ENCODE results near the gene SMPD1.

The SMPD1 gene

DNA sequence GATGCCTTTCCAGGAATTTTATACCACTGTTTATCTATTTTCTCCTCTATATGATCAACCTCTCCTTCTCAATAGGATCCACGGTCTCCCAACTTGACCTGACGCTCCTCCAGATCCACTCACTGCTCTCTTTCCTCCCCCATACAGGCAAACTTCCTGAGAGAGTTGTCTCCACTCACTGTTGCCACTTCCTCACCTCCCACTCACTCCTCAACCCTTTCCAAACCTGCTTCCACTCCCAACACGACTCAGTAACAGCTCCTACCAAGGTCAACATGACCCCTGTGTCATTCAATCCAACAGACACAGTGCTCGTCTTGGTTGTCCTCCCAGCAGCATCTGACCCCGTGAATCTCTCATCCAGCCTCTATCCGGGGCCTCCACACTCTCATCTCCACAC is 25.5 kb downstream of the SMPD1 start:
- Mint-ChIP-seq H3K4me3 (no peak overlapping the region), H3K4me1 (peaks cover 5 to 7% of the 10 kb centered on the region in 2 donors), H3K27ac (no peak overlapping the region), H3K27me3 (peaks cover 2% of the 10 kb centered on the region in 2 donors), H3K36me3 (no peaks in the 10 kb centered on the region), H3K9me3 (no peaks in the 10 kb centered on the region)
- DNase-seq (no peak), ATAC-seq (replicated peaks) (no peak)

GRCh38 chr11:6417907-6418556 is 27.8 kb downstream of the SMPD1 start:
- peaks cover 12 to 14% of the 10 kb centered on the region in 2 donors for H3K27me3 Mint-ChIP-seq
- no peaks in the 10 kb centered on the region for H3K36me3 Mint-ChIP-seq
- DNase-seq (no peak), ATAC-seq (replicated peaks) (no peak)
- H3K27ac Mint-ChIP-seq, result no peak overlapping the region
- H3K4me1 Mint-ChIP-seq, result peaks cover 3 to 5% of the 10 kb centered on the region in 2 donors
- no peaks in the 10 kb centered on the region for H3K9me3 Mint-ChIP-seq
- no peak overlapping the region for H3K4me3 Mint-ChIP-seq

GRCh38 chr11:6418557-6419008 is 28.3 kb downstream of the SMPD1 start:
- peaks cover 0 to 2% of the 10 kb centered on the region in 2 donors for H3K4me1 Mint-ChIP-seq
- no peak overlapping the region for H3K4me3 Mint-ChIP-seq
- H3K27me3 Mint-ChIP-seq, result peaks cover 15 to 17% of the 10 kb centered on the region in 2 donors
- no peak for DNase-seq
- ATAC-seq (replicated peaks), result peak; percentile 35 to 43
- no peak overlapping the region for H3K27ac Mint-ChIP-seq
- no peaks in the 10 kb centered on the region for H3K9me3 Mint-ChIP-seq
- H3K36me3 Mint-ChIP-seq, result no peaks in the 10 kb centered on the region

DNA sequence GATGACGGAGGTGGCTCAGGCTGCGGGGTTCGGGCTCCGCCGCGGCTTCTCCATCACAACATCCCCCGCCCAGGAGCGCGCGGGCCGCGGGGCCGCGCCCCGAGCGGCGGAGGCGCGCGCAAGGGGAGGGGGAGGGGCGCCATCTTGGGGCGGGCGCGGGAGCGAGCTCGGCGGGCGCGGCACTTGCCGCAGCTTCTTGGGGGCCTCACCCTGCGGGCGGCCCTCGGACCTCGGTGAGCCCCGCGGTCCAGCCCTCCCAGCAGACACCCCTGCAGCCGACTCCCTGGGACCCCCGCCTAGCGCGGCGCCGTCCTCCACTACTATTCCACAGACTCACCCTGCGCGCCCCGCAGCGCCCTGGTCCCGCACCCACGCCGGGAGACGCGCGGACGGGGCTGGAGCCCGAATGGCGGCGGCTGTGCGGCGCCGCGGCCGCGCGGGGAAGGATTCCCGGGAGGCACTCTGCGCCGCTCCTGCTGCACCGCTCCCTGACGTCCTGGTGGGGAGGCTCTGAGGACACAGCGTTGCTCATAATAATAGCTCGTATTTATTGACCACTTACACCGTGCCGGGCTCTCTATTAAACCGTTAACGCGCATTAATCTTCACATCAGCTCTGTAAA is 28.8 kb downstream of the SMPD1 start, which contains the start of gene APBB1:
APBB1 (minus strand) TSS at position 86 of the 623 bp plus-strand sequence. CDS start 7,747 bp downstream, outside the sequence.
- Mint-ChIP-seq H3K36me3 (no peaks in the 10 kb centered on the region), H3K27me3 (peaks cover 20 to 21% of the 10 kb centered on the region in 2 donors), H3K27ac (no peak within 1 kb of the TSS), H3K4me3 (peak within 1 kb of the TSS in 1 of 2 donors; percentile 76), H3K4me1 (peaks cover 0 to 2% of the 10 kb centered on the region in 2 donors), H3K9me3 (no peaks in the 10 kb centered on the region)
- ATAC-seq (replicated peaks), result peak; percentile 74 to 83
- peak; percentile 45 for DNase-seq

- no peak overlapping the region for H3K4me3 Mint-ChIP-seq
- peaks cover 27 to 33% of the 10 kb centered on the region in 2 donors for H3K27me3 Mint-ChIP-seq
- DNase-seq (no peak), ATAC-seq (replicated peaks) (no peak)
- no peaks in the 10 kb centered on the region for H3K9me3 Mint-ChIP-seq
- H3K36me3 Mint-ChIP-seq, result no peaks in the 10 kb centered on the region
- no peak overlapping the region for H3K27ac Mint-ChIP-seq
- peaks cover 0 to 2% of the 10 kb centered on the region in 2 donors for H3K4me1 Mint-ChIP-seq
These were observed 30.4 kb downstream of the SMPD1 start for GRCh38 chr11:6420677-6421076.

DNA sequence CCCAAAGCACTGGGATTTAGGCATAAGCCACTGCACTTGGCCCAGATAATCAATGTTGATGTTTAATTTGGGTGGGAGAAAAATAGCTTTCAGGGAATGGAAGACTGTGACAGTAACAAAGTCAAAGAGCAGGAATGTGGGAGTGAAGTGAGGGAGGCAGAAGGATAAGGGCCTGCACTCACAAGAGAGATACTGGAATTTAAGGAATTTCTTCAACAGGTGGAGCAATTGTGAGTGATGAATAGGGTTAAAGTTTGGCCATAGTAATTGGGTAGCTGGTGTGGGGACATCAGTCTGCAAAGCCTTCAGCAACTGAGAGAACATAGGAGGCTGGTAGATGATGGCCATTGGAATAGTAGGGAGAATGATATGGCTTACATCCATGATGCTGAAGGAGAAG is 37.2 kb downstream of the SMPD1 start:
- no peak overlapping the region for H3K4me3 Mint-ChIP-seq
- H3K27me3 Mint-ChIP-seq, result peaks cover 17 to 21% of the 10 kb centered on the region in 2 donors
- DNase-seq (no peak), ATAC-seq (replicated peaks) (no peak)
- H3K27ac Mint-ChIP-seq, result no peak overlapping the region
- no peaks in the 10 kb centered on the region for H3K4me1 Mint-ChIP-seq
- H3K36me3 Mint-ChIP-seq, result no peaks in the 10 kb centered on the region
- no peaks in the 10 kb centered on the region for H3K9me3 Mint-ChIP-seq

- no peak for DNase-seq
- no peaks in the 10 kb centered on the region for H3K36me3 Mint-ChIP-seq
- H3K27ac Mint-ChIP-seq, result no peak overlapping the region
- peaks cover 7 to 9% of the 10 kb centered on the region in 2 donors for H3K4me1 Mint-ChIP-seq
- no peaks in the 10 kb centered on the region for H3K9me3 Mint-ChIP-seq
- no peaks in the 10 kb centered on the region for H3K27me3 Mint-ChIP-seq
- no peak for ATAC-seq (replicated peaks)
- H3K4me3 Mint-ChIP-seq, result no peak overlapping the region
These were observed 41.6 kb downstream of the SMPD1 start for GRCh38 chr11:6431861-6432260.

GRCh38 chr11:6433998-6434660 is 43.9 kb downstream of the SMPD1 start:
- no peaks in the 10 kb centered on the region for H3K27me3 Mint-ChIP-seq
- peaks cover 7 to 9% of the 10 kb centered on the region in 2 donors for H3K4me1 Mint-ChIP-seq
- no peaks in the 10 kb centered on the region for H3K9me3 Mint-ChIP-seq
- no peak overlapping the region for H3K27ac Mint-ChIP-seq
- ATAC-seq (replicated peaks), result peak in 1 of 2 donors; percentile 47
- no peaks in the 10 kb centered on the region for H3K36me3 Mint-ChIP-seq
- DNase-seq, result no peak
- H3K4me3 Mint-ChIP-seq, result no peak overlapping the region

DNA sequence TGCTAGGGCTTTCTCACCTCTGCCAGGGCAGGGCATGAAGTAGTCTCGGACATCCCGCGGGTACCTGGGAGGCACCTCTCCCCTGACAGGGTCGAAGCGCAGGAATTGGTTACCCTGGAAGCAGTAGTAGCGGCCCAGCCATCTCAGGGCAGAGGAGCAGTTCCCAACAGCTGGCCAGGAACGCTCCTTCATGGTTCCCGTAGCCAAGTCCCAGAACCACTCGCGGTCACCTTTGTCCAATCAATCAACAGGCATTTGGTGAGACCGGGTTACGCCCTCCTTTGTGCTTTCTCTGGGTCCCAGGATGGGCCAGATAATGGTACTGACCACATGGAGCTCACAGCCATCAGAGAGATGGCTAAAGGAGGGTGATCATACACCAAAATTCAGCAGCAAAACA is 47.1 kb downstream of the SMPD1 start:
- Mint-ChIP-seq H3K4me1 (peaks cover 7 to 9% of the 10 kb centered on the region in 2 donors), H3K36me3 (no peaks in the 10 kb centered on the region), H3K9me3 (no peaks in the 10 kb centered on the region), H3K27ac (no peak overlapping the region), H3K27me3 (no peaks in the 10 kb centered on the region), H3K4me3 (no peak overlapping the region)
- ATAC-seq (replicated peaks), result no peak
- no peak for DNase-seq

GRCh38 chr11:6437993-6438392 is 47.7 kb downstream of the SMPD1 start:
- no peaks in the 10 kb centered on the region for H3K9me3 Mint-ChIP-seq
- peak; percentile 62 to 63 for ATAC-seq (replicated peaks)

GRCh38 chr11:6438979-6439571 is 48.8 kb downstream of the SMPD1 start:
- Mint-ChIP-seq H3K27ac (no peak overlapping the region), H3K4me1 (peaks cover 4 to 5% of the 10 kb centered on the region in 2 donors), H3K9me3 (no peaks in the 10 kb centered on the region), H3K36me3 (no peaks in the 10 kb centered on the region), H3K27me3 (no peaks in the 10 kb centered on the region), H3K4me3 (no peak overlapping the region)
- DNase-seq (no peak), ATAC-seq (replicated peaks) (peak in 1 of 2 donors; percentile 33)

More at GRCh38 chr11:6437993-6438392, 47.7 kb downstream of the SMPD1 start:
- H3K27me3 Mint-ChIP-seq, result no peaks in the 10 kb centered on the region
- H3K27ac Mint-ChIP-seq, result no peak overlapping the region
- H3K4me1 Mint-ChIP-seq, result peaks cover 7 to 9% of the 10 kb centered on the region in 2 donors
- DNase-seq, result no peak
- H3K4me3 Mint-ChIP-seq, result no peak overlapping the region
- H3K36me3 Mint-ChIP-seq, result no peaks in the 10 kb centered on the region

DNA sequence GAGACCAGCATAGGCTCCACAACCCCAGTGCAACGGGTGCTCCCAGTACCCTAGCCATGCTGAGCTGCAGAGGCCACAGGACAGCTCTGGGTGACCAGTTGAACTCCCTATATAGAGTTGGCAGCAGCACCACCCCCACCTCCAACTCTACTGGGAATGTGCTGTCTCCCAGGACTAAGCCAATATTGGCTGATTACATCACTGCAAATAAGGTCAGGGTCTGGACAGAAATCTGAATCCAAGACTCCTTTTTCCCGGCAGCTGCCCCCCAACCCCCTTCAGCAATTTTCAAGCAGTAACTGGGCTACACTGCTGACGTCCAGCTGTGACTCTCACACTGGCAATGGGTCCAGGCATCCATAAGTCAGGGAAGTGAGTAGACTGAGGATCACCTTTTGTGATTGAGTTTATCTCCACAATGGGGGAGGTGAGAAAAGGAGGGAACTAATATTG is 50.7 kb downstream of the SMPD1 start, which contains the start of gene HPX:
HPX (minus strand) TSS at position 82 of the 453 bp plus-strand sequence; CDS start at position 58, 24 bp downstream.
- no peaks in the 10 kb centered on the region for H3K36me3 Mint-ChIP-seq
- ATAC-seq (replicated peaks) (no peak), DNase-seq (no peak)
- H3K9me3 Mint-ChIP-seq, result no peaks in the 10 kb centered on the region
- H3K27me3 Mint-ChIP-seq, result no peaks in the 10 kb centered on the region
- peaks cover 0 to under 1% of the 10 kb centered on the region in 2 donors for H3K4me1 Mint-ChIP-seq
- H3K4me3 Mint-ChIP-seq, result no peak within 1 kb of the TSS
- H3K27ac Mint-ChIP-seq, result no peak within 1 kb of the TSS

DNA sequence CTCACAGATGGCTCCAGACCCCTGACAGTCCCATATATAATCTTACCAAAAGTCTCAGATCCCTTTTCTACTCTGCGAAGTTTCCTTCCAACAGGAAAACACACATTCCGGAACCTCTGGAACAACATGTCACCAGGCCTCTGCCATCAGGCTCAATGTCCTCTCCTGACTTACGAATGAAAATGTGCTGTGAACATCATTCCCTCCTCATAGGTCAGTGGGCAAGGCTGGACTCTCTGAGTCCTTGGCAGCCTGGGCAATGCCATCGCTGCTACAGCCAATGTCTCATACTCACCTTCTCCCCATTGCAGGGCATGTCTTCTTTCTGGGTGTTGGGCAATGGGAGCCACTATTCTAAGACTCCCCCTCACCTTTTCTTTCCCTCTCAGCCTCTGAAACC is 52.2 kb downstream of the SMPD1 start:
- H3K4me1 Mint-ChIP-seq, result no peaks in the 10 kb centered on the region
- no peaks in the 10 kb centered on the region for H3K9me3 Mint-ChIP-seq
- no peak overlapping the region for H3K4me3 Mint-ChIP-seq
- no peaks in the 10 kb centered on the region for H3K27me3 Mint-ChIP-seq
- H3K36me3 Mint-ChIP-seq, result no peaks in the 10 kb centered on the region
- no peak overlapping the region for H3K27ac Mint-ChIP-seq
- no peak for ATAC-seq (replicated peaks)
- DNase-seq, result no peak
